HEK293 (cell line): ENCODE data around the gene SPACA7.

ENCODE experiments used
- CTCF ChIA-PET: fragments of 350-600 bp; formaldehyde crosslinking; extraction: SDS; loops from one replicate; lab custom pipeline; 2021; ENCODE audit warnings: antibody characterized with exemption; lab: Yijun Ruan, JAX
- POLR2A ChIA-PET: fragments of 300-600 bp; formaldehyde crosslinking; extraction: SDS; loops from one replicate; lab custom pipeline; 2020; ENCODE audit warnings: antibody characterized with exemption, inconsistent platforms; lab: Yijun Ruan, JAX
- H3K27ac ChIP-seq: fragments of 200-500 bp; sonication (Bioruptor generic); 2 replicates; pipeline ENCODE4 v1.5.1; 2014; ENCODE audit warnings: low read depth, low read length, control low read depth, inconsistent platforms; ENCODE audit errors: extremely low read depth
- H3K36me3 ChIP-seq, 2 experiments: fragments of 200-500 bp in 1 of 2; sonication (Bioruptor generic) in 1 of 2; 1 replicate in 1 of 2; 2 replicates in 1 of 2; pipeline ENCODE4 v1.5.1; 2014 to 2017; ENCODE audit warnings: inconsistent platforms in 2 of 2, low read length in 2 of 2; ENCODE audit not compliant: control insufficient read depth in 2 of 2, insufficient read depth in 1 of 2
- H3K4me1 ChIP-seq: fragments of 200-500 bp; sonication (Bioruptor generic); 2 replicates; pipeline ENCODE4 v1.5.1; 2014; ENCODE audit warnings: mild to moderate bottlenecking, low read length, inconsistent platforms; ENCODE audit not compliant: control insufficient read depth, insufficient read depth
- H3K4me3 ChIP-seq: 2 replicates; pipeline ENCODE4 v1.5.1; 2011; ENCODE audit warnings: low read depth, mild to moderate bottlenecking, control low read depth, low read length, moderate library complexity
- H3K9me3 ChIP-seq: fragments of 200-500 bp; sonication (Bioruptor generic); 2 replicates; pipeline ENCODE4 v1.5.1; 2014; ENCODE audit warnings: low read depth, low read length, inconsistent platforms; ENCODE audit not compliant: control insufficient read depth, insufficient read depth
- MZF1 ChIP-seq: fragments of 450-650 bp; formaldehyde crosslinking; IDR thresholded peaks from 2 replicates; pipeline ENCODE4 v1.5.1; 2017; ENCODE audit warnings: missing biosample characterization, missing genetic modification characterization, borderline replicate concordance
- PRDM10 ChIP-seq: fragments of 450-650 bp; formaldehyde crosslinking; IDR thresholded peaks from 2 replicates; pipeline ENCODE4 v1.5.1; 2016; ENCODE audit warnings: missing biosample characterization, missing genetic modification characterization
- SP3 ChIP-seq: fragments of 450-650 bp; formaldehyde crosslinking; IDR thresholded peaks from 2 replicates; pipeline ENCODE4 v1.5.1; 2016; ENCODE audit warnings: missing biosample characterization, missing genetic modification characterization
- ZBTB21 ChIP-seq: fragments of 450-650 bp; formaldehyde crosslinking; IDR thresholded peaks from 2 replicates; pipeline ENCODE4 v1.5.1; 2017; ENCODE audit warnings: missing biosample characterization, missing genetic modification characterization
- ZEB2 ChIP-seq: fragments of 450-650 bp; formaldehyde crosslinking; IDR thresholded peaks from 2 replicates; pipeline ENCODE4 v1.5.1; 2016; ENCODE audit warnings: missing biosample characterization, missing genetic modification characterization
- ZNF248 ChIP-seq: fragments of 450-650 bp; formaldehyde crosslinking; IDR thresholded peaks from 2 replicates; pipeline ENCODE4 v1.5.1; 2017; ENCODE audit warnings: missing biosample characterization, missing genetic modification characterization
- ZNF266 ChIP-seq: fragments of 450-650 bp; formaldehyde crosslinking; IDR thresholded peaks from 2 replicates; pipeline ENCODE4 v1.5.1; 2016; ENCODE audit warnings: missing biosample characterization, missing genetic modification characterization, low read depth
- ZNF274 ChIP-seq, 2 experiments: fragments of 200-500 bp in 1 of 2; fragments of 450-650 bp in 1 of 2; sonication (Bioruptor generic) in 1 of 2; formaldehyde crosslinking in 1 of 2; IDR thresholded peaks; 2 replicates each; pipeline versions ENCODE4 v1.5.1 to v1.6.1; 2014 to 2016; ENCODE audit warnings: borderline replicate concordance in 1 of 2, inconsistent platforms in 1 of 2, low read length in 1 of 2, missing biosample characterization in 1 of 2, missing genetic modification characterization in 1 of 2
- ZNF302 ChIP-seq: fragments of 450-650 bp; formaldehyde crosslinking; IDR thresholded peaks from 2 replicates; pipeline ENCODE4 v1.5.1; 2016; ENCODE audit warnings: missing biosample characterization, missing genetic modification characterization, low read depth
- ZNF324 ChIP-seq: fragments of 450-650 bp; formaldehyde crosslinking; IDR thresholded peaks from 2 replicates; pipeline ENCODE4 v1.5.1; 2016; ENCODE audit warnings: missing biosample characterization, missing genetic modification characterization
- ZNF48 ChIP-seq: fragments of 450-650 bp; formaldehyde crosslinking; IDR thresholded peaks from 2 replicates; pipeline ENCODE4 v1.5.1; 2016; ENCODE audit warnings: missing biosample characterization, missing genetic modification characterization
- ZNF544 ChIP-seq: fragments of 450-650 bp; formaldehyde crosslinking; IDR thresholded peaks from 2 replicates; pipeline ENCODE4 v1.5.0; 2017; ENCODE audit warnings: missing biosample characterization, missing genetic modification characterization
- ZNF610 ChIP-seq: fragments of 450-650 bp; formaldehyde crosslinking; IDR thresholded peaks from 2 replicates; pipeline ENCODE4 v1.5.1; 2016; ENCODE audit warnings: missing biosample characterization, missing genetic modification characterization, borderline replicate concordance
- ZNF701 ChIP-seq: fragments of 450-650 bp; formaldehyde crosslinking; IDR thresholded peaks from 2 replicates; pipeline ENCODE4 v1.5.1; 2016; ENCODE audit warnings: missing biosample characterization, missing genetic modification characterization
- ZNF76 ChIP-seq: fragments of 450-650 bp; formaldehyde crosslinking; IDR thresholded peaks from 2 replicates; pipeline ENCODE4; 2016; ENCODE audit warnings: low read depth, missing biosample characterization, missing genetic modification characterization, borderline replicate concordance
- TF ChIP-seq, protein P1 (sequence below): fragments of 450-650 bp; IDR thresholded peaks from 2 replicates; pipeline ENCODE4 v1.5.1; 2018; ENCODE audit warnings: missing biosample characterization, missing genetic modification characterization
- TF ChIP-seq, protein P2 (sequence below): fragments of 450-650 bp; formaldehyde crosslinking; IDR thresholded peaks from 2 replicates; pipeline ENCODE4 v1.5.1; 2016; ENCODE audit warnings: missing biosample characterization, missing genetic modification characterization
- TF ChIP-seq, protein P3 (sequence below): fragments of 450-650 bp; formaldehyde crosslinking; IDR thresholded peaks from 2 replicates; pipeline ENCODE4 v1.5.1; 2016; ENCODE audit warnings: missing biosample characterization, missing genetic modification characterization

Gene SPACA7

DNA sequence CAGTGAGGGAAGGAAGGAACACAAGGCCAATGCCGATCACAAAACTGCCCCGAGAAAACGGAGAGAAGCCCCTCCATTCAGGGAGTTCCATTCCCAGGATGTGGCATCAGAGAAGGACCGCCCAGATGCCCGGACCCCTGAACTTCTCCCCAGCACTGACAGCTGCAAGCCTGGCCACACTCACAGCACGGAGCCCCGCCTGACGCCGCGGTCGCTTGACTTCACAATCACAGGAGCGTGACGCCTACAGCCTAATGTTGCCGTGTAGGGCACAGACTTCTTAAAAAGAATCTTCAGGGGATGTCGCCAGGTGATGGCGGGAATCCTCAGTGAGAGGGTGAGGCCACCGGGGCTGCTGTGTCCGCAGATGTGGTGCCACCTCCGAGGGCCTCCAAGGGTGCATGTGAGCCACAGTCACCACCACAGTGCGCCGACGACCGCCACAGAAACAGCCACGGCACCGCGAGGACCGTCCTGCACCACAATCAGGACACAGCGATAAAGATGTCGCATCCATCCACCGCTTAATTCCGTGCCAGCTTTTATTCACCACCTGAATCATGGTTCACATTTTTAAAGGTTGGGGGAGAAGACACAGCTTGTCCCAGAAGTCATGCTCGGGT is 77.2 kb downstream of the SPACA7 start:
- H3K36me3 ChIP-seq, result no peaks in the 10 kb centered on the region
- no peak for TF ChIP-seq ZNF544 (tag by site-specific recombination)
- TF ChIP-seq, protein P1, sequence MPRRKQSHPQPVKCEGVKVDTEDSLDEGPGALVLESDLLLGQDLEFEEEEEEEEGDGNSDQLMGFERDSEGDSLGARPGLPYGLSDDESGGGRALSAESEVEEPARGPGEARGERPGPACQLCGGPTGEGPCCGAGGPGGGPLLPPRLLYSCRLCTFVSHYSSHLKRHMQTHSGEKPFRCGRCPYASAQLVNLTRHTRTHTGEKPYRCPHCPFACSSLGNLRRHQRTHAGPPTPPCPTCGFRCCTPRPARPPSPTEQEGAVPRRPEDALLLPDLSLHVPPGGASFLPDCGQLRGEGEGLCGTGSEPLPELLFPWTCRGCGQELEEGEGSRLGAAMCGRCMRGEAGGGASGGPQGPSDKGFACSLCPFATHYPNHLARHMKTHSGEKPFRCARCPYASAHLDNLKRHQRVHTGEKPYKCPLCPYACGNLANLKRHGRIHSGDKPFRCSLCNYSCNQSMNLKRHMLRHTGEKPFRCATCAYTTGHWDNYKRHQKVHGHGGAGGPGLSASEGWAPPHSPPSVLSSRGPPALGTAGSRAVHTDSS (tag by site-specific recombination), result no peak
- TF ChIP-seq ZNF48 (tag by site-specific recombination), result no peak
- TF ChIP-seq MZF1 (tag by site-specific recombination), result no peak
- TF ChIP-seq ZBTB21 (tag by site-specific recombination), result no peak
- TF ChIP-seq, protein P2, sequence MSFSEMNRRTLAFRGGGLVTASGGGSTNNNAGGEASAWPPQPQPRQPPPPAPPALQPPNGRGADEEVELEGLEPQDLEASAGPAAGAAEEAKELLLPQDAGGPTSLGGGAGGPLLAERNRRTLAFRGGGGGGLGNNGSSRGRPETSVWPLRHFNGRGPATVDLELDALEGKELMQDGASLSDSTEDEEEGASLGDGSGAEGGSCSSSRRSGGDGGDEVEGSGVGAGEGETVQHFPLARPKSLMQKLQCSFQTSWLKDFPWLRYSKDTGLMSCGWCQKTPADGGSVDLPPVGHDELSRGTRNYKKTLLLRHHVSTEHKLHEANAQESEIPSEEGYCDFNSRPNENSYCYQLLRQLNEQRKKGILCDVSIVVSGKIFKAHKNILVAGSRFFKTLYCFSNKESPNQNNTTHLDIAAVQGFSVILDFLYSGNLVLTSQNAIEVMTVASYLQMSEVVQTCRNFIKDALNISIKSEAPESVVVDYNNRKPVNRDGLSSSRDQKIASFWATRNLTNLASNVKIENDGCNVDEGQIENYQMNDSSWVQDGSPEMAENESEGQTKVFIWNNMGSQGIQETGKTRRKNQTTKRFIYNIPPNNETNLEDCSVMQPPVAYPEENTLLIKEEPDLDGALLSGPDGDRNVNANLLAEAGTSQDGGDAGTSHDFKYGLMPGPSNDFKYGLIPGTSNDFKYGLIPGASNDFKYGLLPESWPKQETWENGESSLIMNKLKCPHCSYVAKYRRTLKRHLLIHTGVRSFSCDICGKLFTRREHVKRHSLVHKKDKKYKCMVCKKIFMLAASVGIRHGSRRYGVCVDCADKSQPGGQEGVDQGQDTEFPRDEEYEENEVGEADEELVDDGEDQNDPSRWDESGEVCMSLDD (tag by site-specific recombination), result no peak
- TF ChIP-seq PRDM10 (tag by site-specific recombination), result no peak
- TF ChIP-seq, all 188 proteins: peak for 0
- Histone ChIP-seq H3K4me3 (no peak overlapping the region), H3K27ac (no peak overlapping the region), H3K4me1 (no peaks in the 10 kb centered on the region), H3K9me3 (no peaks in the 10 kb centered on the region)
- ChIA-PET POLR2A (no interaction called here), CTCF (no interaction called here)

- ChIA-PET POLR2A (no interaction called here), CTCF (no interaction called here)
- TF ChIP-seq ZNF701 (tag by site-specific recombination) (no peak), SP3 (tag by site-specific recombination) (no peak), ZNF302 (tag by site-specific recombination) (no peak), ZNF324 (tag by site-specific recombination) (no peak), ZNF266 (tag by site-specific recombination) (no peak), ZNF76 (tag by site-specific recombination) (no peak), ZNF274 (IDR thresholded peaks at IDR 0.05; ENCODE audit: low read length) (no peak), ZNF274 (tag by site-specific recombination; IDR thresholded peaks at IDR 0.05; ENCODE audit: borderline replicate concordance) (no peak), ZNF248 (tag by site-specific recombination) (no peak), ZNF610 (tag by site-specific recombination) (no peak), ZNF544 (tag by site-specific recombination) (no peak), ZEB2 (tag by site-specific recombination) (no peak)
- TF ChIP-seq, protein P3, sequence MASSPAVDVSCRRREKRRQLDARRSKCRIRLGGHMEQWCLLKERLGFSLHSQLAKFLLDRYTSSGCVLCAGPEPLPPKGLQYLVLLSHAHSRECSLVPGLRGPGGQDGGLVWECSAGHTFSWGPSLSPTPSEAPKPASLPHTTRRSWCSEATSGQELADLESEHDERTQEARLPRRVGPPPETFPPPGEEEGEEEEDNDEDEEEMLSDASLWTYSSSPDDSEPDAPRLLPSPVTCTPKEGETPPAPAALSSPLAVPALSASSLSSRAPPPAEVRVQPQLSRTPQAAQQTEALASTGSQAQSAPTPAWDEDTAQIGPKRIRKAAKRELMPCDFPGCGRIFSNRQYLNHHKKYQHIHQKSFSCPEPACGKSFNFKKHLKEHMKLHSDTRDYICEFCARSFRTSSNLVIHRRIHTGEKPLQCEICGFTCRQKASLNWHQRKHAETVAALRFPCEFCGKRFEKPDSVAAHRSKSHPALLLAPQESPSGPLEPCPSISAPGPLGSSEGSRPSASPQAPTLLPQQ (tag by site-specific recombination), result no peak
These were observed 77.9 kb downstream of the SPACA7 start for GRCh38 chr13:112453874-112454647.

More at GRCh38 chr13:112453874-112454647, 77.9 kb downstream of the SPACA7 start:
- no peak overlapping the region for H3K4me3 ChIP-seq
- H3K36me3 ChIP-seq, result no peaks in the 10 kb centered on the region
- H3K9me3 ChIP-seq, result no peaks in the 10 kb centered on the region
- H3K27ac ChIP-seq, result no peak overlapping the region
- H3K4me1 ChIP-seq, result no peaks in the 10 kb centered on the region
